ENCODE results near the gene CWC22.

CWC22 gene

DNA sequence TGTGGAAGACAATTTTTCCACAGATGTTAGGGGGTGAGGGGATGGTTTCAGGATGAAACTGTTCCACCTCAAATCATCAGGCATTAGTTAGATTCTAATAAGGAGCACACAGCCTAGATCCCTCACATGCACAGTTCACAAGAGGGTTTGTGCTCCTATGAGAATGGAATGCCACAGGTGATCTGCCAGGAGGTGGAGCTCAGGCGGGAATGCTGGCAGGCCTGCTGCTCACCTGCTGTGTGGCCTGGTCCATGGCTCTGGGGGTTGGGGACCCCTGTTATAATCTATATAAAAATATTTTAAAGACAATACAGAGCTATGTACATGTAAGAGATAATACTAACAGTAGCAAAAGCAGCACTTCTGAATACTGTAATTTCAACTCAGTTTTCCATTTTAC lies 19.2 kb downstream of the CWC22 start:
- no peak overlapping the region for H3K27ac ChIP-seq
- no peak for TF ChIP-seq ZFX (IDR thresholded peaks at IDR 0.05)
- TF ChIP-seq, protein P1, sequence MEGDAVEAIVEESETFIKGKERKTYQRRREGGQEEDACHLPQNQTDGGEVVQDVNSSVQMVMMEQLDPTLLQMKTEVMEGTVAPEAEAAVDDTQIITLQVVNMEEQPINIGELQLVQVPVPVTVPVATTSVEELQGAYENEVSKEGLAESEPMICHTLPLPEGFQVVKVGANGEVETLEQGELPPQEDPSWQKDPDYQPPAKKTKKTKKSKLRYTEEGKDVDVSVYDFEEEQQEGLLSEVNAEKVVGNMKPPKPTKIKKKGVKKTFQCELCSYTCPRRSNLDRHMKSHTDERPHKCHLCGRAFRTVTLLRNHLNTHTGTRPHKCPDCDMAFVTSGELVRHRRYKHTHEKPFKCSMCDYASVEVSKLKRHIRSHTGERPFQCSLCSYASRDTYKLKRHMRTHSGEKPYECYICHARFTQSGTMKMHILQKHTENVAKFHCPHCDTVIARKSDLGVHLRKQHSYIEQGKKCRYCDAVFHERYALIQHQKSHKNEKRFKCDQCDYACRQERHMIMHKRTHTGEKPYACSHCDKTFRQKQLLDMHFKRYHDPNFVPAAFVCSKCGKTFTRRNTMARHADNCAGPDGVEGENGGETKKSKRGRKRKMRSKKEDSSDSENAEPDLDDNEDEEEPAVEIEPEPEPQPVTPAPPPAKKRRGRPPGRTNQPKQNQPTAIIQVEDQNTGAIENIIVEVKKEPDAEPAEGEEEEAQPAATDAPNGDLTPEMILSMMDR (conservative IDR thresholded peaks at IDR 0.05), result no peak

DNA sequence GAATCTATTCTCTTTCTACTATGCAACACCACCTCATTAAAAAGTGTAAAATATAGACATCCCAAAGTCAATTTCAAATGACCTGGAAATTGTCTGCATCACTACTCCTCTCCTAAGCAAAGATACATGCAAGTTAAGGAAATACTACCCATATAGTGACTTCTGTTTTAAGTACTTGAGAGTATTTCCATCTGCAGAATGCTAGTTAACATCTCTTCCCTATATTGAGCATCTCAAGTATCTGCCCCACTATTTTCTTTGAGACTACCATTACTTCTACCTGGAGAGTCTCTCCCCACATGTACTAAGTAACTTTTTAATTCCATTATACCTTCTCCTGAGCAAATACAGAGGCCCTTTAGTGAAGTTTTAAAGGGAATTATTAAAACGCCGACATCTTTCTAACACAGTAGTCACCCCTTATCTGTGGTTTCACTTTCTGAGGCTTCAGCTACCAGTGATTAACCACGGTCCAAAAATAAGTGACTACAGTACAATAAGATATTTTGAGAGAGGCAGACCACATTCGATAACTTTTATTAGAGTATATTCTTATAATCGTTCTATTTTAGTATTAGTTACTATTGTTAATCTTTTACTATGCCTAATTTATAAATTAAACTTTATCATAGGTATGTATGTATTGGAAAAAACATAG lies 21.8 kb downstream of the CWC22 start:
- no peak for TF ChIP-seq ZFX (IDR thresholded peaks at IDR 0.05)
- TF ChIP-seq, protein P1 (conservative IDR thresholded peaks at IDR 0.05), result no peak
- no peak overlapping the region for H3K27ac ChIP-seq

DNA sequence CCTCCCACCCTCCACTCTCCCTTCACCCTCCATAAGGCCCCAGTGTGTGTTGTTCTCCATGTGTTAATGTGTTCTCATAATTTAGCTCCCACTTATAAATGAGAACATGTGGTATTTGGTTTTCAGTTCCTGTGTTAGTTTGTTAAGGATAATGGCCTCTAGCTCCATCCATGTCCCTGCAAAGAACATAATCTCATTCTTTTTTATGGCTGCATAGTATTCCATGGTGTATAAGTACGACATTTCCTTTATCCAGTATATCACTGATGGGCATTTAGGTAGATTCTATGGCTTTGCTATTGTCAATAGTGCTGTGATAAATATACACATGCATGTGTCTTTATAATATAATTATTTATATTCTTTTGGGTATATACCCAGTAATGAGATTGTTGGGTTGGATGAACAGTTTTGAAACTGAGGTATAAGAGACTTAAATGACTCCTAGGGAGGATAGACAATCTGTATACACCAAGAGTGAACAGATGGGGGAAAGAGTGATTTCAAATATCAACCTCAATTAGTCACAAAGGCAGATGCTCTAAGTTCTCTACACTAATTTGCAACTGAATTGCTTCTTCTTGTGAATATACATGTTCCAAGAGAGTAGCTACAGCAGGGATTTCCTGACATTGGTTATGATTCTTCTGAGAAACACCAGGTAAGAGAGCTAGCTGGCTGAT lies 23.7 kb downstream of the CWC22 start:
- H3K27ac ChIP-seq, result no peak overlapping the region
- no peak for TF ChIP-seq ZFX (IDR thresholded peaks at IDR 0.05)
- TF ChIP-seq, protein P1 (conservative IDR thresholded peaks at IDR 0.05), result no peak

DNA sequence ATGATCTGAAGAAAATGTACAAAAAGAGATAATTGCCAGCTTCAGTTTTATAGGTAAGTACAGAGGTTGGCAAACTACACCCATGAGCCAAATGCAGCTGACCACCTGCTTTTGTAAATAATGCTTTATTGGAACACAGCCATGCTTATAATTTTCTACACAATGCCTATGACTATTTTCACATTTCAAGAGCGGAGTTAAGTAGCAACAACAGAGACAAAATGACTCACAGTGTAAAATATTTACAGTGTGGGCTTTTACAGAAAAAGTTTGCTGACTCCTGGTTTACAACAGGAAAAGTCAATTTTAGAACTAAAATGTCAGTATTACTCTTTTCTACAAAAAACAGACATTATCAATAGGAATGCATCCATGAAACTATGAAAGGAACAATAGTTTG lies 26.0 kb downstream of the CWC22 start:
- no peak for TF ChIP-seq ZFX (IDR thresholded peaks at IDR 0.05)
- TF ChIP-seq, protein P1 (conservative IDR thresholded peaks at IDR 0.05), result no peak
- no peak overlapping the region for H3K27ac ChIP-seq

DNA sequence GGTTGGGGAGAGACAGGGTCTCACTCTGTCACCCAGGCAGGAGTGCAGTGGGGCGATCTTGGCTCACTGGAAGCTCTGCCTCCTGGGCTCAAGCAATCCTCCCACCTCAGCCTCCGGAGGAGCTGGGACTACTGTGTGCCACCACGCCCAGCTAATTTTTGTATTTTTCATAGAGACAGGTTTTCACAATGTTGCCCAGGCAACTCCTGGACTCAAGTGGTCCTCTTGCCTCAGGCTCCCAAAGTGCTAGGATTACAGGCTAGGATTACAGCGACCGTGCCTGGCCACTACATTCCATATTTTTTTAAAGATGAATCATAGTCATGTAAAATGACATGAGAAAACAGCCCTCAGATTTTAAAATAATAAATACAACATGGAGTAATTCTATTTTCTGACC lies 32.3 kb downstream of the CWC22 start:
- H3K27ac ChIP-seq, result no peak overlapping the region
- TF ChIP-seq, protein P1 (conservative IDR thresholded peaks at IDR 0.05), result no peak
- TF ChIP-seq ZFX (IDR thresholded peaks at IDR 0.05), result no peak

DNA sequence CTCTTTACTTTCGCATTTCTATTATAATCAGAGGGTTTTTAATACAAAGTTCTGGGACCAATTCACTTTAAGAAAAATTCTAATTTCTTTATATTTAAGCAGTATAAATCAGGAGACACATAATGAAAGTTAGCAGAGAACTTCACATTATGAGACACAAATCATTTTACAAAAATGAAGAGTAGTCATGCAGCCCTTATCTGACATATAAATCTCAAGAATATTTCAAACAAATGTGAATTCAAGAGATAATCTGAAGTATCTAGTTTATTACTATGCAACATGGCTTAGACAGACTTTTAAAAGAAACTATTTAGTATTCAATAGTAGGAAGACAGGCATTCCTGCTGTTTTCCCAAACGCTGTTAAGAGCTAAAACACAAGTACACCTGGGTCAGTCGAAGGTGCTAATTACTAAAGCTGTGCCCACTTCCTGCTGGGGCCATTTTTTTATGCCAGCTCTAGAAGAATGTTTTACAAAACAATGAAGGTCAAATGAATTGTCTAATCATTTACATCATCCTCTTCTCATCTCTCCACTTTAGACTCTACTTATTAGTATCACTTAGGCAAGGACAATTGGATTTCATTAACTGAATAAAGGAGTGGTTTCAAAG lies 40.2 kb downstream of the CWC22 start:
- no peak overlapping the region for H3K27ac ChIP-seq
- TF ChIP-seq, protein P1 (conservative IDR thresholded peaks at IDR 0.05), result no peak
- no peak for TF ChIP-seq ZFX (IDR thresholded peaks at IDR 0.05)
